ENCODE data around the gene TRIM14.
"Not testable (repeated sequence)": the region's sequence is repeated elsewhere in the genome, so short reads cannot be mapped to it uniquely, and the experiment has no call there.

The TRIM14 gene

GRCh38 chr9:98083061-98083501 lies 35.9 kb downstream of the TRIM14 start:
- DNase-seq (ENCODE audit: low spot score) = no peak

DNA sequence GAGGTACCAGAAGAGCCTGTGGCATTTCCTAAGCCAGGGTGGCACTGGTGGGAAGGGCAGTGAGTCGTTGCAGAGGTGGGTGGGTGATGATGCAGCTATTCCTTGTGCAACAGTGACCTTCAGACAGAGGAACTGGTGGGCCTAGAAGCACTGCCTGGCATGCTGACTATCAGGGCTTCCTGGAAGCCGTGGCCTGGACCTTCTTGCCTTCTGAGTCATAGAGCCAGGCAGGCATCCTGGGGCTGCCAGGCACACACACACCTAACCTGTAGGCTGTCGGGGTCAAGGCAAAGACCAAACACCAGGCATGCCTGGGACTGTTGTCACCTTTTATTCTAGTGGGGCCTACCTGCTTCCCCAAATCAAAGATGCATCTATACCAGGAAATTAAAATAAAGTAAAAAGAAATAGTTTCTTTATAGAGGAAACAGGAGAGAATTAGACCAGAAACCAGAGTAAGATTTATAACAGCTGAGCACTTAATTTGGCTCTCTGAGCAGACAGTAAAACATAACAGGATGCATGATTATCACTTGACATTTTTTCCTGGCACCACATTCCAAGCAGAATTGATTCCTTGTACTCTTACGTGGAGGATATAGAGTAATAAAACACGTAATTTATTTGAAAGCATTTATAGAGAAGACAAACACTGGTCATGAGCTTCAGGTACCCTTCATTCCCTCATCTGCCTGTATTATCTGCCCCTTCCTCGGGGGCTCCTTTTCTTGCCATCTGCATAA lies 37.4 kb downstream of the TRIM14 start:
- DNase-seq (ENCODE audit: low spot score) = no peak

DNA sequence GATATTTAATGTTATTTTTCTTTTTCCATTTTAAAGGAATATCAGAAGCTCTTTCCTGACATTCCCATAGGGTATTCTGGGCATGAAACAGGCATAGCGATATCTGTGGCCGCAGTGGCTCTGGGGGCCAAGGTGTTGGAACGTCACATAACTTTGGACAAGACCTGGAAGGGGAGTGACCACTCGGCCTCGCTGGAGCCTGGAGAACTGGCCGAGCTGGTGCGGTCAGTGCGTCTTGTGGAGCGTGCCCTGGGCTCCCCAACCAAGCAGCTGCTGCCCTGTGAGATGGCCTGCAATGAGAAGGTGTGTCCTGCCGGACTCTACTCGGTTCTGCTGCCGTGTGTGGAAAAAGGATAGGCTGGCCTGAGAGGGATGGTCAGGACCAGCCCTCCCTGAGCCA lies 38.2 kb downstream of the TRIM14 start:
- no peak for DNase-seq (ENCODE audit: low spot score)

GRCh38 chr9:98080326-98080725 lies 38.7 kb downstream of the TRIM14 start:
- DNase-seq (ENCODE audit: low spot score) = no peak

DNA sequence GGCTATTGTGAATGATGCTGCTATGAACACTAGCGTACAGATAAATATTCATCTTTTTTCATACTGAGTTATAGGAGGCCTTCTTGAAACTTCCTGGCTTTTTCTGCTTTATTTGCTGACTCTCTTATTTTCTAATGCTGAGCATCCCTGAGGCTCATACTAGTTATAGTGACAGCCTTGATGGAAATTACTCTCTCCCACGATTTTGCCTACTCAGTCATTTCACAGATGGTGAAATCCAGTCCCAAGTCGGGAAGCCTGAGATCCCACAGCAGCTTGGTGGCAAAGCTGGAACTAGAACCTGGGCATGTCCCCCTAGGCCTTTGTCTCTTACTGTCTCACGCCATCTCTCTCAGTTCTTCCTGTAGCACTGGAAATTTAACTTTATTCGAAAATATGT lies 40.1 kb downstream of the TRIM14 start:
- DNase-seq (ENCODE audit: low spot score) = no peak

GRCh38 chr9:98076514-98076890 lies 42.5 kb downstream of the TRIM14 start:
- not testable (repeated sequence) for DNase-seq (ENCODE audit: low spot score)

- DNase-seq (ENCODE audit: low spot score) = no peak
These were observed 43.7 kb downstream of the TRIM14 start for GRCh38 chr9:98075332-98075805.

DNA sequence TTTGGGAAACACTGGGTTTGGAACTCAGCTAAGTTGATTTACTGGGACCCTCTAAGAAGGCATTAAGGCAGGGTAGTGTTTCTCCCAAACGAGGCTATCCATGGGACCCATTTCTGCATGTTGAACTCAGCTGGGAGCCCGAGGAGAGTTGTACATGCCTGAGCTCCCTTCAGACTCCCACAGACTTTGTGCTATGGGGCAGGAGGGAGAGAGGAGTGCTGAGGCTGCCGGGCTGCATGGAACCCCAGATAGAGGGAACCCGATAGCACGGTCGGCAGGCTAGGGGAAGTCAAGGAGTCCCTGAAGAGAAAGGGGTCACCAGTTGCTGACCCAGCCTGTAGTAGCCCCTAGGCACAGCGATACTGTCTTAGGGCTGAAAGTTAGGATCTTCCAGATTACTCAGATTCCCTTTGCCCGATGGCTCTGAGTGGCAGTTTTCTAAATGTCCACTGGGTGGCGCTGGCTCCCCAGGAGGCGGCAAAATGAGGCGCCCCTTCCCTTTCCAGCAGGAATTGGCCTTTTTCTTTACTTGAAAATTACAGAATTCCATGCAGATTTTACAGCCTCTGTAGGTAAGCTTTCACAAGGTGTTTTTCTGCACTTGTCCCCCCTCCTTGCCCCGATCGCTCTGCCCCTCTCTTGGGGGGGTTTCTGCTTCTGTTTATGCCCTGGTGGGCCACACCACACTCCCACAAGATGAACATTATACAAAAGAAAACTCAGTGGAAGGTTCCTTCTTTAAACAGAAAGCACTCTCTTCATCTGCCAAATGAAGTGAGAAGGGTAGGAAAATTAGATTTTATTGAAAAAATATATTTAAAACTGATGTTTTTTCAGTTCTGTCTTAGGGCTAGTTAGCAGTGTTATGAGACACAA lies 44.7 kb downstream of the TRIM14 start:
- DNase-seq (ENCODE audit: low spot score) = peak; percentile 68

GRCh38 chr9:98071737-98072136 lies 47.3 kb downstream of the TRIM14 start:
- no peak for DNase-seq (ENCODE audit: low spot score)

GRCh38 chr9:98070704-98071103 lies 48.3 kb downstream of the TRIM14 start:
- no peak for DNase-seq (ENCODE audit: low spot score)

- no peak for DNase-seq (ENCODE audit: low spot score)
These were observed 49.5 kb downstream of the TRIM14 start for GRCh38 chr9:98069551-98069950.

DNA sequence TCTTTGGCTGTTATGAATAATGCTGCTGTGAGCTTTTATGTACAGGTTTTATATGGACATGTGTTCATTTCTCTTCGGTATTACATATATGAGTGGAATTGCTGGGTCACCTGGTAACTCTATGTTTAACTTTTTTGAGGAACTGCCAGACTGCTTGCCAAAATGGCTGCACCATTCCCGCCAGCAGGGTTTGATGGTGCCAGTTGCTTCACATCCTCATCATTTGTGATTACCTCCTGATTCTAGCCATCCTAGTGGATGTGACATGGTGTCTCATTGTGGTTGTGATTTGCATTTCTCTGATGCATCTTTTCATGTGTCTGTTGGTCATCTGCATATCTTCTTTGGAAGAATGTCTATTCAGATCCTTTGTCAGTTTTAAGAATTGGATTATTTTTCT lies 51.8 kb downstream of the TRIM14 start:
- no peak for DNase-seq (ENCODE audit: low spot score)

DNA sequence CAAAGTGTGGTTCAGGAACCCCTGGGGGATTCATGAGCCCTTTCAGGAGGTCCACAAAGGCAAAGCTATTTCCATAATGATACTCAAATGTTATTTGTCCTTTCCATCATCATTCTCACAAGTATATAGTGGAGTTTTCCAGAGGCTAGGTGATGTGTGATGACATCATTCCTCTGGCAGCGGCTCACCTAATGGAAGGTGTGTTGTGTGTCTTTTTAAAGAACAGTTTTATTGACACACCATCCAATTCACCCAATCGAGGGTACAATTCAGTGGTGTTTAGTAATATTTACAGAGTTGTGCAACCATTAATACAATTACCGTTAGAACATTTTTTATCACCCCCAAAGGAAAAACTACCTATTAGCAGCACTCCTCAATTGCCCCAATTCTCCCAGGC lies 52.8 kb downstream of the TRIM14 start:
- no peak for DNase-seq (ENCODE audit: low spot score)

DNA sequence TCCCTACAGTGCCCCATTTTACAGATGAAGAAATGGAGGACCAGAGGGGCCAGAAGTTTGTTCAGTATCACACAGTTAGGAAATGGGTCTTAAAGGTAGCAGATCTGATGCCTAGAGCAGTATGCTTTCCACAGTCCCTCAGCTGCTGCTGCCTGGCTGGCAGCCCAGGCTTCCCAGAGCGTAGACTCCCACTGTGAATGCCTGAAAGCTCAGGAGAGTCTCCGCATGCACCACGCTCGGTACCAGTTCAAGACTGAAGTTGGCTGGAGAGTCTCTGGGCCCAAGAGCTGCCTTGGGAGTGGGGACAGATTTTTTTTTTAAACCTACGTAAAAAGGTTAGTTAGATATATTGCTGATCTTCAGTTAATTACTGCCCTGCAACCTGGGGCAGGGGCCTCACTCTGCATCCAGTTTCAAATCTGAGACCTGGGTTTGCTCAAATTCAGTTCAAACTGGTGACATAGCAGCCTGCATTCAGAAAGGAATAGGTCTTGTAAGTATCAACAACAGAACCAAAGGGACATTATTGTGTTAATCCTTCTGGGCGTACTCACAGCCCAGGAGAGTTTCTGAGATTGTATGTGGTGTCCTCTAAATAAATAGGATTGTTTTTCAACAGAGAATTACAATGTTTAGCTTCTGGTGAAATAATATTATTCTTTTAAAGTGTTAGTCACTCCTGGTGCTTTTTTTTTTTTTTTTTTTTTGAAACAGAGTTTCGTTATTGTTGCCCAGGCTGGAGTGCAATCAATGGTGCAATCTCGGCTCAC lies 54.2 kb downstream of the TRIM14 start:
- DNase-seq (ENCODE audit: low spot score) = no peak

- DNase-seq (ENCODE audit: low spot score) = no peak
These were observed 56.9 kb downstream of the TRIM14 start for GRCh38 chr9:98062161-98062560.

DNA sequence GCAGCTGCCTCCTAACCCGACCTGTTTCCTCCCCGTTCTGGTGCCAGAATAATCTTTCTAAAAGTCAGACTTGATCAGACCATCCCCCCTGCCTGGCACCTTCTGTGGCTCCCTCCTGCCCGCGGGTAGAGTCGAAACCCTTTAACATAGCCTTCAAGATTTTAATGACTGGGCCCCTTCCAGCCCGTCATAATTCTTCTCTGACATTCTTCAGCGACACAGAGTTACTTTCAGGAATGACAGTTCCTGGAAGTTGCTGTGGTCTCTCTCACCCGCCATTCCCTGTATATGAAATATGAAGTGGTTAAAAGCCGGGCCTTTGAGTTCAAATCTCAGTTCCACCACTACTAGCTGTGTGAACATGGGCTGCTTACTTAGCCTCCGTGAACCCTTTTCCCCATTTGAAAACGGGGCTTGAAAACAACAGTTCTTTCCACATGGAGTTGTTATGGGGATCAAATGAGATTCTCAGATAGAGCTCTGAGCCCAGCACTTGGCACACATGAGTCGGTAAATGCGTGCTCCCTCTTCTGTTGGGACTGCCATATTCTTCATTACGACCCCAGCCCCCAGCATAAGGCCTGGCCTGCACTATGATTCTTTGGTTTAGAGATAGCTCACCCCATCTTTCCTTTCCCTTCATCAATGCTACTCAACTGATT lies 61.8 kb downstream of the TRIM14 start:
- DNase-seq (ENCODE audit: low spot score) = peak; percentile 65

- DNase-seq (ENCODE audit: low spot score) = peak; percentile 94
These were observed 62.5 kb downstream of the TRIM14 start, which contains the start of gene NANS for GRCh38 chr9:98056269-98057137. Gene NANS, plus strand, starts transcription at chr9:98056732. Its CDS starts 77 bp downstream, at chr9:98056809.

- DNase-seq (ENCODE audit: low spot score) = no peak
These were observed 64.6 kb downstream of the TRIM14 start for GRCh38 chr9:98054376-98054951.

GRCh38 chr9:98050351-98050750 lies 68.7 kb downstream of the TRIM14 start:
- no peak for DNase-seq (ENCODE audit: low spot score)

All from NAMALWA (cell line).